GM12878 (cell line): ENCODE data around the gene KNSTRN. TPM values are rescaled to one million over a fixed set of nuclear protein-coding genes. Genes with fewer than 3 reads are reported as not detected.
A peak's percentile ranks its signal among the peaks of the same experiment; 100 is the strongest.

Experiments used
- ATAC-seq: fragments of 200-7000 bp; cut with Tn5 transposase; 3 replicates; pipeline ENCODE4 v1.9.1; 2020; ENCODE audit warnings: mild to moderate bottlenecking, moderate library complexity
- BruUV-seq: library from RNA; stranded (reverse); fragments of 400-500 nt; replicated peaks from 2 replicates; lab custom pipeline; 2021; lab: Mats Ljungman, UMichigan
- CTCF ChIA-PET: fragments of 300-600 bp; sonication (Branson Sonifier 250); formaldehyde crosslinking; extraction: SDS; loops from one replicate; lab custom pipeline; 2021; ENCODE audit warnings: inconsistent platforms; lab: Yijun Ruan, JAX
- POLR2A ChIA-PET: fragments of 350-600 bp; formaldehyde crosslinking; extraction: SDS; loops from one replicate; lab custom pipeline; 2021; ENCODE audit warnings: inconsistent platforms; lab: Charles Lee
- RAD21 ChIA-PET: fragments of 300-600 bp; sonication (Branson Sonifier 250); formaldehyde crosslinking; loops from one replicate; lab custom pipeline; 2023; ENCODE audit warnings: antibody characterized with exemption; ENCODE audit not compliant: unreplicated experiment; lab: Charles Lee
- SMC1A ChIA-PET: fragments of 300-600 bp; sonication (Branson Sonifier 250); formaldehyde crosslinking; loops from one replicate; lab custom pipeline; 2023; ENCODE audit not compliant: unreplicated experiment, uncharacterized antibody; lab: Charles Lee
- DNase-seq: peaks from one replicate; pipeline ENCODE4 v3.0.0-alpha.2; 2011; ENCODE audit warnings: low read depth, low spot score
- FAIRE-seq: peaks from 3 replicates; lab custom pipeline; 2011; peaks lifted over from hg19 to GRCh38; lab: Jason Lieb, UNC
- H2AFZ ChIP-seq: 2 replicates; pipeline ENCODE4 v1.6.0; 2011; ENCODE audit warnings: low read depth, low read length, control low read depth; ENCODE audit not compliant: control insufficient read depth
- H3K27ac ChIP-seq: 2 replicates; pipeline ENCODE4 v1.5.1; 2011; ENCODE audit warnings: control low read depth; ENCODE audit not compliant: control insufficient read depth, insufficient read depth
- H3K27me3 ChIP-seq, 2 experiments: replicated peaks in 1 of 2; 2 replicates each; pipeline versions ENCODE4 v1.6.0 to v1.6.1; 2011; ENCODE audit warnings: low read length in 1 of 2; ENCODE audit not compliant: control insufficient read depth in 2 of 2, insufficient read depth in 2 of 2
- H3K36me3 ChIP-seq, 2 experiments: 2 replicates each; pipeline ENCODE4 v1.5.1; 2011; ENCODE audit warnings: low read length in 1 of 2; ENCODE audit not compliant: control insufficient read depth in 2 of 2, insufficient read depth in 2 of 2
- H3K4me1 ChIP-seq: 2 replicates; pipeline ENCODE4 v1.6.1; 2011; ENCODE audit warnings: mild to moderate bottlenecking, low read length, moderate library complexity, mixed read lengths; ENCODE audit not compliant: control insufficient read depth, insufficient read depth
- H3K4me2 ChIP-seq: 2 replicates; pipeline ENCODE4 v1.6.0; 2011; ENCODE audit warnings: control low read depth; ENCODE audit not compliant: control insufficient read depth, insufficient read depth
- H3K4me3 ChIP-seq: fragments of 200-600 bp; sonication (generic); 2 replicates; pipeline ENCODE4 v1.5.1; 2016
- H3K79me2 ChIP-seq: 2 replicates; pipeline ENCODE4 v1.6.0; 2011; ENCODE audit warnings: low read length; ENCODE audit not compliant: control insufficient read depth, insufficient read depth
- H3K9ac ChIP-seq: 2 replicates; pipeline ENCODE4 v1.8.0; 2011; ENCODE audit warnings: low read length, control low read depth, mixed read lengths; ENCODE audit not compliant: control insufficient read depth, insufficient read depth
- H3K9me3 ChIP-seq: replicated peaks from 3 replicates; pipeline ENCODE4 v1.5.1; 2011; ENCODE audit warnings: mild to moderate bottlenecking, low read length; ENCODE audit not compliant: control insufficient read depth, insufficient read depth
- H4K20me1 ChIP-seq: 2 replicates; pipeline ENCODE4 v1.6.0; 2011; ENCODE audit not compliant: control insufficient read depth, insufficient read depth
- CHD1 ChIP-seq: IDR thresholded peaks from 2 replicates; pipeline ENCODE4 v1.6.1; 2012; ENCODE audit warnings: low read depth, low read length, improper control_type of control experiment
- EZH2 ChIP-seq: IDR thresholded peaks from 2 replicates; pipeline ENCODE4 v1.6.1; 2012; ENCODE audit warnings: low read depth, mild to moderate bottlenecking, control low read depth, inconsistent platforms, low read length, borderline replicate concordance; ENCODE audit not compliant: control insufficient read depth
- IKZF2 ChIP-seq, 2 experiments: fragments of 450-650 bp; IDR thresholded peaks; 2 replicates each; pipeline ENCODE4 v1.6.1; 2017; ENCODE audit warnings: mild to moderate bottlenecking in 2 of 2, moderate library complexity in 2 of 2
- JUNB ChIP-seq: IDR thresholded peaks from 2 replicates; pipeline ENCODE4 v1.6.1; 2016; ENCODE audit warnings: antibody characterized with exemption, mild to moderate bottlenecking
- MTA3 ChIP-seq: IDR thresholded peaks from 2 replicates; pipeline ENCODE4 v1.6.1; 2012; ENCODE audit warnings: low read length, inconsistent platforms, borderline replicate concordance
- NFIC ChIP-seq: IDR thresholded peaks from 2 replicates; pipeline ENCODE4 v1.6.1; 2012; ENCODE audit warnings: low read depth, mild to moderate bottlenecking, inconsistent platforms, low read length, moderate library complexity
- PBX3 ChIP-seq: IDR thresholded peaks from 2 replicates; pipeline ENCODE4 v1.6.1; 2011; ENCODE audit warnings: mild to moderate bottlenecking, low read depth, low read length, moderate library complexity; ENCODE audit not compliant: insufficient replicate concordance
- PKNOX1 ChIP-seq: fragments of 450-650 bp; IDR thresholded peaks from 2 replicates; pipeline ENCODE4 v1.6.1; 2016; ENCODE audit warnings: mild to moderate bottlenecking
- POLR2AphosphoS2 ChIP-seq: IDR thresholded peaks from 2 replicates; pipeline ENCODE4 v1.6.1; 2011; ENCODE audit warnings: low read depth, mild to moderate bottlenecking, low read length, improper control_type of control experiment, moderate library complexity
- SMAD1 ChIP-seq: fragments of 450-650 bp; IDR thresholded peaks from 2 replicates; pipeline ENCODE4 v1.6.1; 2018; ENCODE audit warnings: mild to moderate bottlenecking, low read depth; ENCODE audit not compliant: partially characterized antibody
- USF2 ChIP-seq: IDR thresholded peaks from 2 replicates; pipeline ENCODE4 v1.6.1; 2011; ENCODE audit warnings: low read depth, low read length, improper control_type of control experiment, borderline replicate concordance
- ZNF622 ChIP-seq: fragments of 450-650 bp; IDR thresholded peaks from 2 replicates; pipeline ENCODE4 v1.6.1; 2017; ENCODE audit warnings: mild to moderate bottlenecking, inconsistent platforms
- WGBS: methylation state at CpG from one replicate; pipeline ENCODE4 v1.1.6; 2016; ENCODE audit warnings: low lambda C conversion rate; ENCODE audit not compliant: insufficient replicate concordance, insufficient coverage; ENCODE audit errors: missing lambda C conversion rate; 5-methylcytosine and 5-hydroxymethylcytosine counted together
- in situ Hi-C: fragments of 300-500 bp; cut with MboI; formaldehyde crosslinking; loops from 9 replicates; pipeline ENCODE4 v1.14.3; 2018; ENCODE audit warnings: mixed read lengths
- intact Hi-C: fragments of 100-400 bp; cut with micrococcal nuclease; formaldehyde crosslinking; loops from one replicate; pipeline ENCODE4 v1.14.2; 2022; ENCODE audit not compliant: unreplicated experiment
- polyA plus RNA-seq, 11 experiments: library from polyadenylated mRNA; depleted of rRNA in 4 of 11; unstranded in 6 of 11; stranded (reverse) in 5 of 11; fragments of >200 nt; fragmentation: Nextera tagmentation in 4 of 11; fragmentation: Illumina TruSeq in 1 of 11; extraction: Ambion mirVana in 4 of 11; extraction: Trizol in 1 of 11; gene quantifications; 1 replicate in 1 of 11; 2 replicates in 10 of 11; pipeline versions ENCODE4 v1.2.1 to v1.2.3, GENCODE V29; 2011 to 2016; ENCODE audit warnings: inconsistent platforms in 2 of 11, missing spikeins in 2 of 11, low read depth in 1 of 11
- total RNA-seq, 4 experiments: library from RNA; depleted of rRNA in 3 of 4; stranded (reverse); fragments of >200 nt in 3 of 4; fragmentation: Illumina TruSeq in 1 of 4; extraction: Trizol in 1 of 4; gene quantifications; 2 replicates each; pipeline versions ENCODE4 v1.2.1 to v1.2.3, GENCODE V29; 2013 to 2021
- TF ChIP-seq, protein P1 (sequence below): IDR thresholded peaks from 2 replicates; pipeline ENCODE4 v1.6.1; 2012; ENCODE audit warnings: low read depth, low read length, improper control_type of control experiment
- TF ChIP-seq, protein P2 (sequence below): IDR thresholded peaks from 2 replicates; pipeline ENCODE4 v1.6.1; 2012; ENCODE audit warnings: low read length, inconsistent platforms
- TF ChIP-seq, protein P3 (sequence below): fragments of 450-650 bp; IDR thresholded peaks from 2 replicates; pipeline ENCODE4 v1.6.1; 2017; ENCODE audit warnings: low read depth, mild to moderate bottlenecking, moderate library complexity

KNSTRN gene
- total and polyA plus RNA-seq, 10 of the 15 experiments (the other 5 are each of a cell fraction or from before 2014, with no cell fraction given): 30.3 to 72.1 (median 47.1) TPM

DNA sequence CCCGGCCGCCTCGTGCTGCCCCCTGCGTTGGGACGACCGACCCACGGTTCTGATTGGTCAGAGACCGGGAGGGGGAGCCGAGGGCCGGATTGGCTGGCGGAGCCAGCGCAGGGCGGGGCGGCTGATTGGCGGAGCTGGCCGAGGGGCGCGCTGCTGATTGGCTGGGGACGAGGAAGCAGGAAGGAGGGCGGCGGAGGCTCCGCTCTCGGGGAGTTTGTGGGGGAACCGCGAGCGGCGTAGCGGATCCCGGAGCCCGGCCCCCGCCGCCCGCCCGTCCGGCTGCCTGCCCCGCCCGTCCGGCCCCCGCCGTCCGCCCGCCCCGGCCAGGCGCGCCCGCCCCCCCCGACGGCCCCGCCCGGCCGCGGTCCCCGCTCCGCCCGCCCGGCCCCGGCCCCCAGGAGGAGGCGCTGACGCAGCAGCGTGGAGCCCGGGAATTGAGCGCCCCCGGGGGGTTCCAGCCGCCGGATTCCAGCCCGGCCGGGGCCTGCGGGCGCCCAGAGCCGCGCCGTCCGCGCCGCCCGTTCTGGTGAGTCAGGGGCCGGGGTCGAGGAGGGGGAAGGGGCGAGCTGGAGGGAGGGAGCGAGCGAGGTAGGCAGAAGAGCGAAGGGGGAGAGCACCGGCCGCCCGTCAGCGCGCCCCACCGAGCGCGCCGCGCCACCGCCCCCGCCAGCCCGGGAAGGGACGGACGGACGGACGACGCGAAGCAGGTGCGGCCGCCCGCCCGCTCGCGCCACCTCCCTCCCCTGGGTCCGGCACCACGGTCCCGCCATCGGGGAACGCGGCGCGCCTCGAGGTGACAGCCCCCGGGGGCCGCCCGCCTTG lies 58.4 kb downstream of the KNSTRN start, which contains the start of gene BAHD1:
BAHD1 (plus strand) TSS at position 211 of the 822 bp plus-strand sequence. CDS start 17,512 bp downstream, outside the sequence.
- H4K20me1 ChIP-seq: peaks cover 23% of the 10 kb centered on the region
- SMC1A ChIA-PET: interaction anchor here (0.9 to 1.0 kb wide), 2 partner anchors 9 to 154 kb away, joined by 3 to 4 read pairs; no protein-coding TSS in a partner anchor
- H3K79me2 ChIP-seq: peaks cover 30% of the 10 kb centered on the region
- 3% methylated on average over 44 of the region's 119 CpGs for WGBS
- H2AFZ ChIP-seq: peak within 1 kb of the TSS; percentile 72
- H3K27me3 ChIP-seq: peaks cover 11 to 19% of the 10 kb centered on the region in 2 experiments
- CTCF ChIA-PET: interaction anchor here (0.8 to 1.4 kb wide), 10 partner anchors 12 to 114 kb away, joined by 3 to 6 read pairs (median 4); no protein-coding TSS in a partner anchor
- intact Hi-C loops: loop anchor here (10.0 kb wide), 1 partner anchor 154 kb away; the partner anchor contains the start of gene KNL1
- peak within 1 kb of the TSS; percentile 99 for H3K4me2 ChIP-seq
- peak; percentile 92 for ATAC-seq
- H3K9ac ChIP-seq: peak within 1 kb of the TSS; percentile 64
- 0 out of 4 replicates have a peak, but pooled peaks cover 0 to 4% of the 10 kb centered on the region in 2 experiments for H3K36me3 ChIP-seq
- FAIRE-seq: peak; percentile 97
- RAD21 ChIA-PET: interaction anchor here (0.6 to 1.8 kb wide), 7 partner anchors 12 to 253 kb away, joined by 3 to 8 read pairs (median 4); partner anchors contain the start of genes CCDC32 and IVD
- no TSS peak for BruUV-seq
- H3K27ac ChIP-seq: peak within 1 kb of the TSS; percentile 33; the same call in 1 of the 2 replicates
- peak within 1 kb of the TSS; percentile 86 for H3K4me3 ChIP-seq
- POLR2A ChIA-PET: interaction anchor here (0.6 to 4.1 kb wide), 7 partner anchors 11 to 325 kb away, joined by 3 to 26 read pairs (median 8); partner anchors contain the start of gene IVD
- no peaks in the 10 kb centered on the region for H3K9me3 ChIP-seq
- in situ Hi-C loops: no loop called here
- peak; percentile 76 for DNase-seq
- H3K4me1 ChIP-seq: peaks cover 19% of the 10 kb centered on the region
- TF ChIP-seq CHD1 (no peak), USF2 (no peak), PKNOX1 (peak; percentile 62; the same call in 1 of the 2 replicates), POLR2AphosphoS2 (no peak), MTA3 (no peak), IKZF2 (IDR thresholded peaks at IDR 0.05) (no peak), EZH2 (no peak), PBX3 (no peak), SMAD1 (no peak), ZNF622 (no peak), NFIC (no peak), JUNB (no peak)
- TF ChIP-seq, protein P1, sequence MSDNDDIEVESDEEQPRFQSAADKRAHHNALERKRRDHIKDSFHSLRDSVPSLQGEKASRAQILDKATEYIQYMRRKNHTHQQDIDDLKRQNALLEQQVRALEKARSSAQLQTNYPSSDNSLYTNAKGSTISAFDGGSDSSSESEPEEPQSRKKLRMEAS: peak; percentile 45; the same call in 1 of the 2 replicates
- TF ChIP-seq, protein P2, sequence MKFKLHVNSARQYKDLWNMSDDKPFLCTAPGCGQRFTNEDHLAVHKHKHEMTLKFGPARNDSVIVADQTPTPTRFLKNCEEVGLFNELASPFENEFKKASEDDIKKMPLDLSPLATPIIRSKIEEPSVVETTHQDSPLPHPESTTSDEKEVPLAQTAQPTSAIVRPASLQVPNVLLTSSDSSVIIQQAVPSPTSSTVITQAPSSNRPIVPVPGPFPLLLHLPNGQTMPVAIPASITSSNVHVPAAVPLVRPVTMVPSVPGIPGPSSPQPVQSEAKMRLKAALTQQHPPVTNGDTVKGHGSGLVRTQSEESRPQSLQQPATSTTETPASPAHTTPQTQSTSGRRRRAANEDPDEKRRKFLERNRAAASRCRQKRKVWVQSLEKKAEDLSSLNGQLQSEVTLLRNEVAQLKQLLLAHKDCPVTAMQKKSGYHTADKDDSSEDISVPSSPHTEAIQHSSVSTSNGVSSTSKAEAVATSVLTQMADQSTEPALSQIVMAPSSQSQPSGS: no peak
- TF ChIP-seq, protein P3, sequence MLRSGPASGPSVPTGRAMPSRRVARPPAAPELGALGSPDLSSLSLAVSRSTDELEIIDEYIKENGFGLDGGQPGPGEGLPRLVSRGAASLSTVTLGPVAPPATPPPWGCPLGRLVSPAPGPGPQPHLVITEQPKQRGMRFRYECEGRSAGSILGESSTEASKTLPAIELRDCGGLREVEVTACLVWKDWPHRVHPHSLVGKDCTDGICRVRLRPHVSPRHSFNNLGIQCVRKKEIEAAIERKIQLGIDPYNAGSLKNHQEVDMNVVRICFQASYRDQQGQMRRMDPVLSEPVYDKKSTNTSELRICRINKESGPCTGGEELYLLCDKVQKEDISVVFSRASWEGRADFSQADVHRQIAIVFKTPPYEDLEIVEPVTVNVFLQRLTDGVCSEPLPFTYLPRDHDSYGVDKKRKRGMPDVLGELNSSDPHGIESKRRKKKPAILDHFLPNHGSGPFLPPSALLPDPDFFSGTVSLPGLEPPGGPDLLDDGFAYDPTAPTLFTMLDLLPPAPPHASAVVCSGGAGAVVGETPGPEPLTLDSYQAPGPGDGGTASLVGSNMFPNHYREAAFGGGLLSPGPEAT: no peak
